ENCODE data around the gene DCST2.

The DCST2 gene

DNA sequence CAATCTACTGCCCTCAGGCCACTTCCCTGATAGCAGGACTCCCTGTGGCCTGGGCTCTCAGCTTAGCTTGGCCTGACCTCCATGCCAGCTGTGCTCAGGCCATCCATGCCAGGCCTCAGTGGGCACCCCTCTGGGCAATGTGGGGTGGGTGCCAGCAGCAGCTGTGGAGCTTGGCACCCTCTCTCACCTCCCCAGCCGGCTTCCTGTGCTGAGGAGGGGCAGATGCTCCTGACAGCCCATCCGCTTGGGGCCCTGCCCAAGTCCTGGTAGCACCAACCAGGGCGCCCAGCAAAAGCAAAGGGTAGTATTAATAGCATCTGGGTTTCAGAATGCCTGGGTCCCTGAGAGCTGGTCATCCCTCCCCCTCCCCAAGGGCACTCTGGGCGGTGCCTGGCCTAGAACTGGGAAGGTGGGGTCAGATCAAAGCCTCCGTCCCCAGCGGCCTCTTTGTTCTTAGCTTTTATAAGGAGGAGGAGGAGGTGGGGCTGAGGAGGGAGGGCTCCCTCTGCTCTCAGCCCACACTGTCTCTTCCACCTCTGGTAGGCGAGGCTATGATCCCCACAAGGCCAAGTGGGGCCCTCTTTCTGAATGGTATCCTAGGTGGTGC is 36.1 kb upstream of the DCST2 start:
- no peak for DNase-seq

DNA sequence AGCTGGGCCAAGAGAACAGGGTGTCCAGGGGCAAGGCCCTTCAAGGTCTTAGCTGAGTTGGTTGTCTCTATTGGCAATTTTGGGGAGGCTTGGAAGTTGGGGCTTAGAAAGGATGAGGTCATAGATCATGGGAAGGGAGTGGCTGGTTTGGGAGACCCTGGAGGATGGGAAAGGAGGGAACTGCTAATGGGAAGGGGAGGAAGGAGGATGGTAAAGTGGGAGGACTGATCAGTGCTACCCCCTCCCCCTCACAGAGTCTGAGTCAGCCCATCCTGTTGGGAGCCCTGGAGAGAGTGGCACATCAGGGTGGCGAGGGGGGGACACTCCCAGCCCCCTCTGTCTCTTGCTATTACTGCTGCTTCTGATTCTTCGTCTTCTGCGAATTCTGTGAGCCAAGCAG is 35.0 kb upstream of the DCST2 start:
- no peak for DNase-seq

DNA sequence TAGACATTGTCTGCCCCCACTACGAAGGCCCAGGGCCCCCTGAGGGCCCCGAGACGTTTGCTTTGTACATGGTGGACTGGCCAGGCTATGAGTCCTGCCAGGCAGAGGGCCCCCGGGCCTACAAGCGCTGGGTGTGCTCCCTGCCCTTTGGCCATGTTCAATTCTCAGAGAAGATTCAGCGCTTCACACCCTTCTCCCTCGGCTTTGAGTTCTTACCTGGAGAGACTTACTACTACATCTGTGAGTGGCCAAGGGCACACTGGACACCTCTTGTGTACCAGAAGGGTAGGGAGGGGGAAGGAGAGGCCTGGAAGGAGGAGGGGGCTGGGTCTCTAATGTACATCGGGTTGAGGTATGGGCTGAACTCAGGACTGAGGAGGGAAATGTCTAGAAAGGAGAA is 33.2 kb upstream of the DCST2 start:
- DNase-seq: no peak

DNA sequence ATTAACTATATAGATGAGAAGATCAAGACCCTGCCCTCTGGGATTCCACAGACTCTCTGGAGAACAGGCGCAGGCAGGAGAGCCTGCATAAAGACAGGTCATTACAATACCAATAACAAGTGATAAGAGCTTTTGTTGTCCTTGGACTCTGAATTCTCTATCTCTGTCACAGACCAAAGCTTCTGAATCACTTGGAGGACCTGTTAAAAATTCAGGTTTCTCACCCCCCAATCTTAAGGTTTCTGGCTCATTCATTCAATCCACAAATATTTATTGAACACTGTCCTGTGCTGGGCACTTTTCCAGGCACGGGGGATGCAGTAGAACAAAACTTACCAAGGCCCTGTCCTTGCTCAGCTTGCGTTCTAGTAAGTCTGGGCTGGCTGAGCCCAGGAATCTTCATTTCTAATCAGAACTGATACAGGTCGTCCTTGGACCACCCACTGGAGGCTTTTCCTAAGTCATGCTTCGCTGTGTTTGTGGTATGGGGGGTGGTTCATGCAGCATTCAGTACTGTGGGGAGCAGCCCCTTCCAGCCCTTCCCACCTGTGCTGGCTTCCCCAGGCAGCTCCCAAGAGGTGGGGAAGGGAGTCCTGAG is 31.4 kb upstream of the DCST2 start:
- no peak for DNase-seq

DNA sequence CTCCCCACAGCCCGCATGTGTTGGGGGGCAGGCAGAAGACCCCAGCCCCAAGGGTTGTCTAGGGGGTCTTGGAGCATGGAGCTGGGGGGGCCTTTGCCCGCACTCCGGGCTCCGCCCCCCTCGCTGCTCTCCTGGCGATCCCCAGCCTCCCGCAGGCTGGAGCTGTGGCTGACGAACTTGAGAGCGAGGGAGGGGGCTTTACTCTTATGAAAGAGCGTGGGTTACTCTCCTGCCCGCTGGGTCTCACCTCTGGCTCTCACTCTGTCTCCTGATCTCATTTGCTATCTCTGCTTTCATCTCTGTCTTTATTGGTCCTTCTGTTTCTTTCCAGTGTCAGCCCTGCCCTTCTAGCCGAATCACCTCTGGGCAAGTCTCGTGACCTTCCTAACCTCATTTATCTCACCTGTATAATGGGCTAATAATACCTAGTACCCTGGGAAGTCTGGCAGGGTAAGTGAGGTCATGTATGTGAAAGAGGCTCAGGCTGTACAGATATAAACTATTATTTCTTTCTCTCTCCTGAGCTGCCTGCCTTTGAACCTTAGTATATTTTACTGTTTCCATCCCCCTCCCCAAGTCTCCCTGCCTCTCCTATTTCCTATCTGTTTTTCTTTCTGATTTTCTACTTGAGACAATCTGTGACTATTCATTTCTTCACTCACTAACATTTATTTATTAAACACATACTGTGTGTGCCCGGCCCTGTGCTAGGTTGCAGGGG is 30.7 kb upstream of the DCST2 start:
- no peak for DNase-seq

DNA sequence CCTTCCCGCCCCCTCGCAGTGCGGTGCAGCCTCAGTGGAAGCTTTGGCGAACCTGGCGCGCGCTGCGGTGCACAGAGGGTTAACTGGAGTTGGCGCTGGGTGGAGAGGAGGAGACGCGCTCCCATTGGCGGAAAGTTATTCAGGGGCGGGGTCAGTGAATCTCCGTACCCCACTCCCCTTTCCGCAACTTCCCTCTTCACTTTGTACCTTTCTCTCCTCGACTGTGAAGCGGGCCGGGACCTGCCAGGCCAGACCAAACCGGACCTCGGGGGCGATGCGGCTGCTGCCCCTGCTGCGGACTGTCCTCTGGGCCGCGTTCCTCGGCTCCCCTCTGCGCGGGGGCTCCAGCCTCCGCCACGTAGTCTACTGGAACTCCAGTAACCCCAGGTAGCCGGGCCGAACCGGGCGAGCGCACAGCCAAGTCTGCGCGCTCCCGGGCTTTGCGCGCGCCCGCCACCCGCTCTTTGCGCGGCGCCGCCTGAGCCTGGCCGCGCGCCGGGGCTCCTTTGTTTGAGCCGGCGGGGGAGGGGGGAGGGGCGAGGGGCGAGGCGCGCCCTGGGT is 30.0 kb upstream of the DCST2 start, which contains the start of gene EFNA4:
Gene EFNA4 (plus strand): TSS at position 191 of the 561 bp plus-strand sequence. CDS start 84 bp downstream, at position 275.
- DNase-seq: peak; percentile 51

DNA sequence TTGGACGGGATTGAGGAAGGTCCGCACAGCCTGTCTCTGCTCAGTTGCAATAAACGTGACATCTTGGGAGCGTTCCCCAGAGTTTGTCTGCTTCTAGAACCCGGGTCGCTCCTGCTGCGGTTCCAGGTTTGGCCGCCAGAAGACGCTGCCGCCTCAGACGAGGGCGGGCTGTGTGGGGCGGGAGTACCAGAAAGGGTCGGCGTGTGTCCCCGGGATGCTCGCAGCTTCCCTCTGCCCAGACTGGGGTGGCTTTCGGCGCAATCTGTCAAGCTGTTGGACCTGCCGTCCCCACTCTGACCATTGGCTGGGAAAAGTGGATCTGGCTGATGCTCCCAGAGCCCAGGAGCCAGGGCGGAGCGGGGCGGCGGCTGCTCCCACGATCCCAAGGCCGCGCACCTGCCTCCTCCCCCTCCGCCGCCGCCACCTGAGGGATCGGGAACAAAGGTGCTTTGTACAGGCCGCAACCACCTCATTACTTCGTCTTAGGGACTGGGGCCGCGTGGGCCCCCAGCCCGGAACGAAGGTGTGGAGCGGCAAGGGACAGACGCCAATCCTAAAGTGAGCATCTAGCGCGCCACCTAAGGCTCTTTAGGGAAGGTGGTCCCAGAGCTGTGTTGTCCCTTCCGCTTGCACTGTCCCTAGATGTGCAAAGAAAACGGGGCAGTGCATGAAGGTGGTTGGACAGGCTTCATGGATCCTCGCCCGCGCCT is 29.3 kb upstream of the DCST2 start:
- no peak for DNase-seq

DNA sequence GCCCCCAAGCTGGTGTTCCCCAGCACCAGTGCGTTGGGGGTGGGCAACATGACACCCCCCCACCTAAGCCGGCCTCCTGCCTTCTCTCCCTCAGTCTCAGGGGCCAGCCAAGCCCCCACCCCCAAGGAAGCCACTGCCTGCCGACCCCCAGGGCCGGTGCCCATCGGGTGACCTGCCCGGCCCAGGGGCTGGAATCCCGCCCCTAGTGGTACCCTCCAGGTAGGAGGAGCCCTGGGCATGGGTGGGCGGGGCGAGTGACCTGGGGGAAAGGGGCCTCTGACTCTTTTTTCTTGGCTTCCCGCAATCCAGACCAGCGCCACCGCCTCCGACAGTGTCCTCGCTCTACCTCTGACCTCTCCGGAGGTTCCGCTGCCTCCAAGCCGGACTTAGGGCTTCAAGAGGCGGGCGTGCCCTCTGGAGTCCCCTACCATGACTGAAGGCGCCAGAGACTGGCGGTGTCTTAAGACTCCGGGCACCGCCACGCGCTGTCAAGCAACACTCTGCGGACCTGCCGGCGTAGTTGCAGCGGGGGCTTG is 28.6 kb upstream of the DCST2 start:
- DNase-seq: no peak

DNA sequence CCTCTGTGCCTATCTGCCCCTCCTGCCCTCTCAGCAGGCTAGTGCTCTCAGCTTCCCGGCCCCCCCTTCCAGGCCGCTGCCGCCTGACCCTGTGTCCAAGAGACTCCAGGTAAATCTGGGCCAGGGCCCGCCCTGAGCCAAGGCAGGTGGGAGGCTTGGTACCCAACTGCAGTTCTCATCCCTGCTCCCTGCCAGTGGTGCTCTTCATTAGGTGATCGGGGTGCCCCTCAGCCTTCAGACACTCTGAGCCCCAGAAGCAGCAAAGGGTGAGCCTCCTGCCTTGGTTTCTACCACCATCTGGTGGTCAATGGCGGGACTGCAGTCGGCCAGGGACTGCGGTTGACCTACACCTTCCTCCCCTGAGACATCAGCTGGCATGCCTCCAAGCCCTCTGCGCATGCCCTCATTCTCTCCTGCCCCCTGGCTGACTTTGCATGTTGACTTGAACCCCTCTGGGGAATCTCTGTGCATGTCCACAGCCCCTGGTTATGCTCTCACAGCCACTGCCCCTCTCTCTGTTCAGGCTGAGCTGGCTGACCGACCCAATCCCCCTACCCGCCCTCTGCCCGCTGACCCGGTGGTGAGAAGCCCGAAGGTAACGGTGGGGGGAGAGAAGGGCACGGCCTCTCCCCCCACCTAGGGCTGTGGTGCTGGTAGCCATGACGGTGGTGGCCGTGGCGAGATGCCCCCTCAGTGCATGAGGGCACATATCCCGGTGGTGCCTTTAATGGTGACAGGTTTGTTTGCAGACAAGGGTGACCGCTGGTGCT is 28.0 kb upstream of the DCST2 start:
- peak; percentile 83 for DNase-seq

DNA sequence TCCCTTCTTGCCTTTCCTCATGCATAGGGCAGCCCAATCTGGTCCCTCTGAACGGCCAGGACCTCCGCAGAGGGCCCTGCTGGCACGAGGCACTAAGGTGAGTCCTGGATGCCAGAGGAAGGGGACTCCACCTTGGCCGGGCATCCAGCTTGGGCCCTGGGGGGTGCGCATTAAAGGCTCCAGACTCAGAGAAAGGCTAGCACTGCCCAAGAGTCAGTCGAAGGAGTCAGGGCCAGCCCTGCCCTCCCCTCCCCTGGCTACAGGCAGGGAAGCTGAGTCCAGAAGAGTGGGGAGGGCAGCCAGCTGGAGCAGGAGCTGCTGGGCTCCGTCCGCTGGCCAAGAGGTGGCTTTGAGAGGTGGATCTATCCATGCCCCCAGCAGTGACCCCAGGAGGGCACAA is 27.2 kb upstream of the DCST2 start:
- no peak for DNase-seq

DNA sequence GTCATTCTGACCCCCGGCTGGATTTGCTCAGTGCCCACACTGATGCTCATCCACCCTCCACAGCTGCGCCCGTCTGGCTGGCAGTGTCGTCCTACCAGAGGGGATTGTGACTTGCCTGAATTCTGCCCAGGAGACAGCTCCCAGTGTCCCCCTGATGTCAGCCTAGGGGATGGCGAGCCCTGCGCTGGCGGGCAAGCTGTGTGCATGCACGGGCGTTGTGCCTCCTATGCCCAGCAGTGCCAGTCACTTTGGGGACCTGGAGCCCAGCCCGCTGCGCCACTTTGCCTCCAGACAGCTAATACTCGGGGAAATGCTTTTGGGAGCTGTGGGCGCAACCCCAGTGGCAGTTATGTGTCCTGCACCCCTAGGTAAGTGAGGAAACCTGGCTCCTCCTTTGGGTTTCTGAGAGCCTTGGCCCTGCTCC is 24.2 kb upstream of the DCST2 start:
- no peak for DNase-seq

DNA sequence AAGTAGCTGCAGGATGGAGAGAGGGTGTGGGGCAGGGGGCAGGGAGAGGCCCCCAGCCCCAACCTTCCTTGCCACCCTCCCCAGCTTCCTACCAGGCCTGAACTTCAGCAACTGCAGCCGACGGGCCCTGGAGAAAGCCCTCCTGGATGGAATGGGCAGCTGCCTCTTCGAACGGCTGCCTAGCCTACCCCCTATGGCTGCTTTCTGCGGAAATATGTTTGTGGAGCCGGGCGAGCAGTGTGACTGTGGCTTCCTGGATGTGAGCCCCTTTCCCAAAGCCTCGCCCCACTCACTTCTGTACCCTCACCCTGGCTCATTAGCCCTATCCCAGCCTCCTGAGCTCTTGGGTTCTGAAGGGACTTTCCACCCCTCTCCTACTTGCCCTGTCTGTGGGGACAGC is 23.5 kb upstream of the DCST2 start:
- DNase-seq: no peak

DNA sequence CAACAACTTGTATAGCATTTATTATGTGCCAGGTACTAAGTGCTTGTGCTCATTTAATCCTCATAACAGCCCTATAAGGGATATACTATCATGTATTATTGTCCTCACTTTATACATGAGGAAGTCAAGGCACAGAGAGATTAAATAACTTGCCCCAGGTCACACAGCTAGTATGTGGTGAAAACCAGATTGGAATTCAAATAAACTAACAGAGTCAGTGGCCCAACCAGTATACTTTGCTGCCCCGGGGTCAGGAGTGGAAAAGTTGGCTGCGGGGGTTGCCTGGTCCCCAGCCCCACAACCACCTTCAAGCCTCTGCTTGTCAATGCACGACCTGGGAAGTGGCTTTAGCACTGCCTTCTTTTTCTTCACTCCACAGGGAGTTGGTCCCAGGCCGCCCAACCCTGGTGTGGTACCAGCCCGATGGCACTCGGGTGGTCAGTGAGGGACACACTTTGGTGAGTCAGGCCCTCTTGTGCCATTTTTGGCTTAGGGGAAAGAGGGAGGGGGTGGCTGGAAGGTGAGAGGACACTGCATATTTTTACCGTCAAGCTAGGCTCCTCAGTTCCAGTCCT is 20.0 kb upstream of the DCST2 start:
- DNase-seq: no peak

DNA sequence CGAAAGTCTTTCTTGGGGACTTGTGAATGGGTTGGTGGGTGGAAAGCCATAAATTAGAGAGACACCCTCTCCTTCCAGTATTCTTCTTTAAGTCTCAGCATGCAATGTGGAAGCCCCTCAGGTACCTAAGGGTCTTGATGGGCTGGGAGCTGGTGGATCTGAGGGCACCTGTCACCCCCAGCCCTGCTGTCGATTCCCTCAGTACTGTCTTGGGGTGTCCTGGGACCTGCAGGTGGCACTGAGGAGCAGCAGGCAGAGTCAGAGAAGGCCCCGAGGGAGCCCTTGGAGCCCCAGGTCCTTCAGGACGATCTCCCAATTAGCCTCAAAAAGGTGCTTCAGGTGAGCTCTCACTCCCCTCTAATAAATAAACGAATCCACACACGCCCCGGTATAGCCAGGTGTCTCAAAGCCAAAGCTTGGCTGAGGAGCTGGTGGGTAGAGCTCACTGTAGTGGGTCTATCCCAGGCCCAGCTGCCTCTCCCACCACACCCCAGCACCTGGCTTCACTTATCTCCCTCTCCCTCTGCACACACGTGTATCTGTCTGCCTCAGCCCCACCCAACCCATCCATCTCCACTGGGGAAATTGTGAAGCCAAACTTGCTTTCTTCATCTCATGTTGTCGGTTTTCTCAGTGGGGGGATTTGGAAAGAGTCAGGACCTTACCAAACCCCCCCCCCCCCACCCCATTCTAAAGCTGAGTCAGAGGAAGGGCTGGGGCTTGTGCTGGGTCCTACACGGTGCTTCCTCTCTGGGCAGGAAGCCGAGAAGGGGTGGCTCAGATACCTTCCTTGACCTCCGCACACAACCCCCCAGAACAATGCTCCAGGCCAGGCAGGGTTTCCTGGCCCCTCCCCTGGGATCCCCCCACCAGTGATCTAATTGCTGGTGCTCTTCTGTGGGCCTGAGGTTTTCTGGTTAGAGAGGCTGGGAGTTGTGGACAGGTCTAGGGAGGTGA is 19.1 kb upstream of the DCST2 start:
- no peak for DNase-seq

DNA sequence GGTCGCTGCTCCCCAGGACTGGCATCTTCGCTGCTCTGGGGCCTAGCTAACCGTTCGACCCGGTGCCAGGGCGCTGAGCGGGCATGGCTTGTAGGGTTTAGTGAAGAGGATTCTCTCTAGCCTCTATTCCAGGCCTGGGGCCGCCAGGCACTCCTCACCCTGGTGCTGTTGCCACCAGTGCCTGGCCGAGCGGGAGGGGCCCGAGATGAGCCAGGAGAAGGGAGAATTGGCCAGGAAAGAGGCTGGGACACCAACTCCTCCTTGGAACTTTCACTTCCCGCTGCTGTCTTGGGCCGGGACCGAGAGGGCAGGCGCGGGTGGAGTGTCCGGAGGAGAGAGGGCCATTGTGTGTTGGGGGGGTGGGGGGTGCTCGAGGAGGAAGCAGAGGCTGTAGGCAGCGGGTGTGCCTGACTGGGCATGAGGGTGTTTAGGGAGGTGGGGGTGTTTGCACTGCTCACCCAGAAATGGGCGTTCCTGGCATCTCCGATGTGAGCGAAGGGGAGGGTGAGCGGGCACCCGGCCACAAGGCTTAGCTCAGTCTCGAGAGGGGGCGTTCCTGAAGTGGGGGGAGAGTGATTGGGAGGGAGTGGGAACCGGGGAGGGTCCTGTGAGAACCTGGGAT is 18.3 kb upstream of the DCST2 start:
- DNase-seq: no peak

DNA sequence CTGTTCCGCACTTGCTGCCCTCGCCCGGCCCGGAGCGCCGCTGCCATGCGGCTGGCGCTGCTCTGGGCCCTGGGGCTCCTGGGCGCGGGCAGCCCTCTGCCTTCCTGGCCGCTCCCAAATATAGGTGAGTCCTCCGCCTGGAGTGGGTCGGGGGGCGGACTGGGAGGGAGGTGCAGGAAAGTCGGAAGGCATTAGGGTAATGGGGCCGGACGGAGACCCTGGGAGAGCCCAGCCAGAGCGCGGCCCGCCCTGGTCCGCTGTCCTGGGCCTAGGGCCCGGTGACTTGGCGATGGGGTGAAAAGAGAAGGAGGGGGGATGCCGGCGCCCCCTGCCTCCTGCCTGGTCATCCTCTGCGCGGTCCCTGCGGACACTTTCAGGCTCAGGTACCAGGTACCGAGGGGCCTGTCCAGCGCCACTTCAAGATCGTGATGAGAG is 17.8 kb upstream of the DCST2 start:
- no peak for DNase-seq

DNA sequence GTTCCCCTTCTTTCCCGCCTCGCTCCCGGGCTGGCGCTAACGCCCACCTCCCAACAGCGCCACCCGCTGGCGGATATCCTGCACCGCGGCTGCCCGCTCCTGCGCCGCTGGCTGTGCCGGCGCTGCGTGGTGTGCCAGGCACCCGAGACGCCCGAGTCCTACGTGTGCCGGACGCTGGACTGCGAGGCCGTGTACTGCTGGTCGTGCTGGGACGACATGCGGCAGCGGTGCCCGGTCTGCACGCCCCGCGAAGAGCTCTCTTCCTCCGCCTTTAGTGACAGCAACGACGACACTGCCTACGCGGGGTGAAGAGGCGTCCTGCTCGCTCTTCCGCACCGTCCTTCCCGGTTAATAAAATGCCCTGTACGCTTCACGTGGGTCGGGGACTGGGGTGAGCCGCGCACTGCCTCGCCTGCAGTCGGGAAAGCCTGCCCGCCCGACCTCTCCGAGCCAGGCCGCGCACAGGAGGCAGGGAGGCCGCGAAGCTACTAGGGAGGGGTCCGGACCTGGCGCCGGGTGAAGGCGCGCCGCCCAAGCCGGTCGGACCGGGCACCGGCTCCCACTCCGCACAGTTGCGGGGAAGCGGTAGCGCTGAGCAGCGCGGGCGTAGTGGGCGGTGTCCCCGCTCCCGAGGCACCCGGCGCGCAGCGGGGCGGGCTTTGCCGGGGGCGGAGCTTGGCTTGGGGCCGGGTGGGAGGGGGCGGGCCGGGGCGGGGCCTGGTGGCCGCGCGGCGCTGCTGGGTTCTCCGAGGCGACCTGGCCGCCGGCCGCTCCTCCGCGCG is 17.2 kb upstream of the DCST2 start, which contains the start of gene ADAM15:
Gene ADAM15 (plus strand): TSS at position 757 of the 782 bp plus-strand sequence. CDS start 71 bp downstream, outside the sequence.
- peak; percentile 94 for DNase-seq

DNA sequence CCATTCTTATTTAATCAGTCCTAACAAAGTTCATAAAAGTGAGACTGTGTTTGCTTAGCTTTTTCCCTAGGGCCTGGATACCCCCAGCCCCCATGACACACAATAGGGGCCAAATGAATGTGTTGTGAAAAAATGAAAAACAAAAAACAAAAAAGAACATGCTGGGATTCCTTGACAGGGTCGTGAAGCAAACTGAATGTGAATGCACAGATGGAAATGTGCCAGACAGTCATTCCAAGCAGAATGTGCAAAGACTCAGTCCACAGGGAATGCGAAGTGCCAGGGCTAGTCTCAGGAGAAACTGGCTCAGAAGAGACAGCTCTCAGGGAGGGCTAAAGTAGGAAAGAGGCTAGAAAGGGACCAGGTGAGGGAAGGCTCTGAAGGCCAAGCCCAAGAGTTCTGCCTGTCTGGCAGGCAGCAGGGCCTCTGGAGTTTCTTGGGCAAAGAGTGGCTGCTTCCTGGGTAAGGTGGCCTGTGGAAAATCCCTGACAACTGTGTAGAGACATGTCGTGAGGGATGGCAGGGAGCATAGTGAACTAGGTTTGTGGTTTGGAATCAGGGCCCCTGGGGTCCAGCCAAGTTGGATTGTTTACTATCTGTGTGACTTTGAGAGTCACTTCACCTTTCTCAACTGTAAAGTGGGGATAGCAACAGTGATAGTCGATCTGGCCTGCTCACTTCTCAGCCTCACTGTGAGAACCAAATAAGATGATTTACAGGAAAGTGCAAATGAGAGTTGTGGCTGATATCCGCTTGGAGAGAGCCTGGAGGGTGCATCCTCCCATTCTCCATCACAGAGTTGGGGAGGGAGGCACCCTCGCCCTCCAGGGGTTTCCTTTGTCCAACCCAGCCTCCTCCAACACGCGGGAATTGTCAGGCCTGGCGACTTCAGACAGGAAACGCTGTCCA is 16.3 kb upstream of the DCST2 start:
- no peak for DNase-seq

Data from SHP77 treated with DMSO at 0.1 percent for 48 hours (cell line).